GM12892 (cell line): ENCODE data around the gene KRTAP12-3.

ENCODE experiments used
- DNase-seq: peaks from one replicate; pipeline ENCODE4 v3.0.0; 2011; ENCODE audit not compliant: insufficient read length
- FAIRE-seq: peaks from 2 replicates; lab custom pipeline; 2011; peaks lifted over from hg19 to GRCh38; lab: Jason Lieb, UNC
- POLR2A ChIP-seq: IDR thresholded peaks from 2 replicates; pipeline ENCODE4 v1.6.1; 2011; ENCODE audit warnings: low read depth, low read length, control low read depth
- POLR2AphosphoS5 ChIP-seq: IDR thresholded peaks from 2 replicates; pipeline ENCODE4 v1.6.1; 2011; ENCODE audit warnings: low read depth, low read length, control low read depth
- TAF1 ChIP-seq: IDR thresholded peaks from 2 replicates; pipeline ENCODE4 v1.6.1; 2011; ENCODE audit warnings: low read depth, mild to moderate bottlenecking, control low read depth, low read length, borderline replicate concordance

KRTAP12-3 gene

DNA sequence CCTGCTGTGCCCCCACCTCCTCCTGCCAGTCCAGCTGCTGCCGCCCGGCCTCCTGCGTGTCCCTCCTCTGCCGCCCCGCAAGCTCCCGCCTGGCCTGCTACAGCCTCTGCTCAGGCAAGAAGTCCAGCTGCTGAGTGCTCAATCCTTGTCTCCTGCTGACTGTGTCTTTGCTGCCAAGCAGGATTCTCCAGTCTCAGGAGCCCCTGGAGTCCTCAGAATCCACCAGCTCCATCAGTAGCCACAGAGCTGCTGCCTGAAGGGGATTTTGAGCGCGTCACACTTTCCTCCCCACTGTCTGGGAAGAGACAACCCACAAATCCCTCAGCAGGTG is 10.5 kb upstream of the KRTAP12-3 start:
- no peak for FAIRE-seq
- DNase-seq = no peak

DNA sequence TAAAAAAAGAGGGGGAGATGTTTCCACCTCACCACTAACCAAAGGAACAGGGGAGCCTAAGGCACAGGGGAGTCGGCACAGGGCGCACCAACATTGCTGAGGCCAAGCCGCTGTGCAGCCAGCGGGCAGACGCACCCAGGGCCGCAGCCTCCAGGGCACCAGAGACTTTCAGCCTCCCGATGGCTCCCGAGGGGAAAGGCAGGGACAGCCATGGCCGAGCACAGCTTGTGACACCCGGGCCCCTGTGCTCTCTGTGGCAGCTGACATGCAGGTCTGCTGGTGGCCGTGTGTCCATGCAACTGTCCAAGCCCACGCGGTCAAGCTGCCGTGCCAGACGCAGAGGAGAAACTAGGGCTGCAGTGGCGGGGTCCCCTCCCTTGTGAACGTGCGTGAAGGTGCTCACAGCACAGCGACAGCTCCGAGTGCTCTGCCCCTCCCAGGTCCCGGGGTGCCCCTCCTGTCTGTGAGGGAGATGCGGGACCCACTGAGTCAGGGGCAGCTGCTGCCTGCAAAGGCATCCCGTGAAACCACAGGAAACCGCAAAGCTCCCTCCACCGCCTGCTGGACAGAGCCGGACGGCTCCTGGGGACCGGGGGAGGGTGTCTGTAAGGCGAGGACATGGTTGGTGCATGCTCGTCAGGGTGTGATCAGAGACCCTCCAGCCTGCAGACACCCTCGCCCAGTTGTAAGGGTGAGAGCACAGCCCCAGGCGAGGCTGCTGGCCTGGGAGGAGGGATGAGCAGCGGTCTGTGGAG is 9.0 kb upstream of the KRTAP12-3 start:
- no peak for FAIRE-seq
- no peak for DNase-seq
- no peak for TF ChIP-seq POLR2AphosphoS5

More for the DNA sequence above, 10.5 kb upstream of the KRTAP12-3 start:
- TF ChIP-seq POLR2AphosphoS5 = no peak
- TF ChIP-seq TAF1 = no peak
- TF ChIP-seq POLR2A = no peak

DNA sequence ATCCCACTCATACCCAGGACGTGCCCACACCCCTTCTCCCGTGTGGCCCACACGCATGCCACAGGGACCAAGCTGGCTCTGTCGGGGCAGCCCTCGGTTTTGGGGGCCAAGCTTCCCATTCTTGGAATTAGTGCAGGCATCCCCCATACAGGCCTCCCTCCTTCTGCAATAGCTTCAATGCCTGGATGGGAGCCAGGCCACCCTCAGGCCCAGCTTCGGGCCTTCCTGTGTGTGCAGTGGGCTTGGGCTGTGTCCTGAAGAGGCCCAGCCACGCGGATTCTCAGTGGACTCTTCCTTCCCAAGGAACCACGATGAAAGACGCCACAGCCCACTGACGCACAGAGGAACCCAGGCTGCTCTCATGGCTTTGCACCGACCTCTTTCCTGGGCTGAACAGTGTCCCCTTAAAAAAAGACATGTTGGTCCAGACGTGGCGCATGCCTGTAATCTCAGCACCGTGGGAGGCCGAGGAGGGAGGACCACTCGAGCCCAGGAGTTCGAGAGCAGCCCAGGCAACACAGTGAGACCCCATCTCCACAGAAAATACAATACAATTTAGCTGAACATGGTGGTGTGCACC is 8.1 kb upstream of the KRTAP12-3 start:
- no peak for DNase-seq
- TF ChIP-seq POLR2AphosphoS5 = no peak
- TF ChIP-seq POLR2A = no peak
- no peak for TF ChIP-seq TAF1
- no peak for FAIRE-seq

DNA sequence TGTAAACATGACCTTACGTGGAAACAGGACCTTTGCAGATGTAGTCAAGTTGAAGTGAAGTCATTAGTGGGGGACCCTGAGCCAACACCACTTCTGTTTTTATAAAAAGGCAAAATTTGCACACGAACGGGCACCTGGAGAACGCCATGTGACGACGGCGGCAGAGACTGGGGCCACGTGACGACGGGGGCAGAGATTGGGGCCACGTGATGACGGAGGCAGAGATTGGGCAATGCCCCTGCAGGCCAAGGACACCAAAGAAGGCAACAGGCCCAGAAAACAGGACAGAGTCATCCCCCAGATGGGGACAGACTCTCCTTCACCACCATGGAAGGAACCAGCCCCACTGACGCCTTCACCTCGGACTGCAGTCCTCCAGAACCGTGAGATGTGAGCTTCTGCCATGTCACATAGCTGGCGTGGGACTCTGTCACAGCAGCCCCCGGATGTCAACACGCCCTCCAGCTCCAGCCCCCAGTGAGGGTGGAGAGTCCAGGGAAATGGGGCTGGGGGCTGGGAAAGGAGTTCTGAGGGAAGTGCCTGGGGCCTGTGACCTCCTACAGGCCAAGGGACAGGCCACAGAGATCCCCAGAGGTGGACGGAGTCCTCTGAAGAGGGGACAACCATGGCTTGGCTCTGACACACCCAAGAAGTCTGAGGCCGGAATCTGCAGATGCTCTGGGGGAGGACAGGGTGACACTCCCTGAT is 7.3 kb upstream of the KRTAP12-3 start:
- DNase-seq = no peak
- TF ChIP-seq POLR2A (no peak), POLR2AphosphoS5 (no peak), TAF1 (no peak)
- no peak for FAIRE-seq

DNA sequence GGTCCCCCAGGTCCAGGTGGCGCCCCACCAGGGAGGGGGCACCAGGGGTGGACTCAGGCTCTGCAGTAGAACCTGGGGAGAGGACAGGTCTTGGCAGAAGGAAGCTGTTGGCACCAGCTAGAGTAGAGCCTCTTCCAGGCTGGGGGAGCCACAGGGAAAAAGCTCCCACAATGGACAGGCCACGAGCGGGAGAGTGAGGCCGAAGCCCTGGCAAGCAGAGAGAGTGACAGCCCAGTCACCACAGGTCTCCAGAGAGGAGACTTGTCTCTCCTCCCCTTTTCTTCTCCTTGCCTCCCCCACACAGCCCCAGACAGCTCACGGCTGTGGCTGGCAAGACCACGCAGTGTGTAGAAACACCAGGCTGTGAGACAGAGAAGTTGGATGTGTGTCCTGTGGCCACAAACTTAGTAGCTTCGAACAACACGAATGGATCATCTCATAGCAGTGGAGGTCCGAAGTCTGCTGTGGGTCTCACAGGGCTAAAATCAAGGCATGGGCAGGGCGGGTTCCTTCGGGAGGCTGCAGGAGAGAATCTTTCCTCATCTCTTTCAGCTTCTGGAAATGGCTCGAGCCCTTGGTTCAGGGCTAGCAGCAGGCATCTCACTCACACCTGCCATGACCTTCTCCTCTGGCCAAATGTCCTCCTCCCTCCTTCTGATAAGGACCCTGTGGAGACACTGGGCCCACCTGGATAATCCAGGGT is 6.6 kb upstream of the KRTAP12-3 start:
- TF ChIP-seq POLR2A (no peak), POLR2AphosphoS5 (no peak), TAF1 (no peak)
- DNase-seq = no peak
- FAIRE-seq = no peak

DNA sequence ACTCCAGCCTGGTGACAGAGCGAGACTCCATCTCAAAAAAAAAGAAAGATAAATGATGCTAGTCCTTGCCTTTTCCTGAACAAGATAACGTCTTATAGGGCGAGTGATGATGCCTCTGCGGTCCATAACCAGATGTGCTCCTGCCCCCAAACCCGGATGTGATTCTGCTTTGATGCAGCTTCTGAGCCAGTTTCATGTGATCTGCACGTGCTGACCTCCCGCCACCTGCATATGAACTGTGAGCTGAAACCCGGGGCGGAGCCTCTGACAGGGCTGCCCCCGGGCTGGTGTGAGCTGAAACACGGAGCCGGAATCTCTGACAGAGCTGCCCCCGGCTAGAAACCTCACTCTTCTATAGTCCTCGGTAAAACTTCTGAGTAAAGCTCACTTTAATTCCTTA is 4.6 kb upstream of the KRTAP12-3 start:
- TF ChIP-seq POLR2A (no peak), POLR2AphosphoS5 (no peak), TAF1 (no peak)
- FAIRE-seq (no peak), DNase-seq (no peak)

DNA sequence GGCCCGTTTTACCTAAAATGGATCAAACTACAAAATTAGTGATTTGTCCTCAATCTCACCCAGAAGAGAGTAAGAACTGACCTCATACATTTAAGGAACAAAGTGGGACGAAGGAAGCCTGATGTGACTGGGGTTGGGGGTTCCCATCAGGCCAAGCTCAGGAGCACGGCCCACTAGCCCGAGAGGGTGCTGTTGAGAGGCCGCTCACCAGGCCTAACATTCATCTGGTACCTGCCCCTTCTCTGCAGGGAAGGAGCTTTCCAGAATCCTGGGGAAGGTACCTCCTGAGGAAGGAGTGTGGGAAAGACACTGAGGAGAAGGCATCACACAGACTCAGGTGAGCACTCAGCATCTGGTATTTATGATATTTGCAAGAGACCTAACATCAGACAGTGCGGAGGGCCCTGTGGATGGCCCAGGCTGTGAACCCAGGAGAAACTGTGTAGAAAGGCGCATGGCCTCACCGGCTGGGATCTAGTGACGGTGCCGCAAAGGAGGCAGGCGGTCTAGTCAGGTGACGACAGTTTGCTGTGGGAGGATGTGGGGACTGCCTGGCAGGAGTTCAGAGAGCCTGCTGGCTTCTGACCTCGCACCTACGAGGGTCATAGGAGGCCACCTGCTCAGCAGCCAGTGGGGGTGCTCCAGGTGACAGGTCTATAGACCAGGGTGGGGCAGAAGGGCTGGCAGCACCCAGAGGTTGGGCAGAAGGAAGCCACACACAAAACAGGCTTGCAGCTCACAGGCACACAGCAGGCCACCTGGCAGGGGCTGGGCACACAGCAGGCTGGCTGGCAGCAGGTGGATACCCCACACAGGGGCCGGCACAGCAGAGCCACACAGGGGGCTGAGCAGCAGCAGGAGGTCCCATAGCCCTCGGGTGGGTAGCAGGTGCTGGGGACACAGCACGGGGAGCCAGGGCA is 3.8 kb upstream of the KRTAP12-3 start:
- FAIRE-seq = no peak
- no peak for DNase-seq
- TF ChIP-seq POLR2A (no peak), POLR2AphosphoS5 (no peak), TAF1 (no peak)

DNA sequence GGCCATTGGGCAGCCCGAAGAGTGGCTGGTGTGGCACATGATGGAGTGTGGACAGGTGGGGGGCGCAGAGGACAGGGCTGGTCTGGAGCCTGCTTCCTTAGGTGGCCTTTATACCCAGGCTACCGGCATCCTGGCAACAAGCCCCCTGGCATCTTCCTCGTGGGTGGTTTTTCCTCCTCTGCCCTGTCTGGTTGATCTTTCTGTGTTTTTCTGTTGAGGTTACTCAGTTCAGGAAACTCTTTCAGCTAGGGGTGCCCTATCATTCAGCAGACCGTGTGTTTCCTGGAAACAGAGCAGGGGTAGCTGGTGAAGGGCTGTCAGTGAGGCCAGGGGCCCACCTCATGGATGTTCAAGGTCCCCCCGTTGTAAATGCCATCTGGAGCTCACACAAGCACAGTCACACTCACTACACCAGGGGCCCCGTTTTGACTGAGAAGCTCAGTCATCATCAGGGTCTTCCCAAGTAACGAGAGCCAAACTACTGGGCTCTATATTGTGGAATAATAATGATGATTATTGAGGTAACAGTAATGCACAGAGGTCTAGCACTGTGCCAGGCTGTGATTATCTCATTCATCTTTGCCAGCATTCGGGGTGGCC is 3.1 kb upstream of the KRTAP12-3 start, which contains the start of gene KRTAP12-4:
KRTAP12-4 (minus strand) TSS at position 84 of the 600 bp plus-strand sequence; CDS start at position 39, 45 bp downstream.
- FAIRE-seq (no peak), DNase-seq (no peak)
- TF ChIP-seq TAF1 (no peak), POLR2AphosphoS5 (no peak), POLR2A (no peak)

DNA sequence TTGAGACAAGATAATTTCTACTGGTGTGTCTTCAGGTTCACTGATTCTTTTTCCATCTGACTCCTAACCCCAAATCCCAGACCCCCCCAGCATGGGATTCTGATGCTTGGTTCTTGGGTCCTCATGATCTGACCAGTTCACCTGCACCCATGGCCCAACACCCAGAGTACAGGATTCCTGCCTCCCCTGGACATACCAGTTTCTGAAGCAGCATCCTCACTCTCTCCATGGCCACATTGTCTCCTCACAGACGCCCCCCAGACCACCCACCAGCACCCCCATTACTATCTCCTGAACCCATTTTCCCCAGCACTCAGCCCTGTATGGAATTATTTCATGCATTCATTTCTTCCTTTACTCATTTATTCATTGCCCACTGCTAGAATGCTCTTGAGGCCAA is 864 bp upstream of the KRTAP12-3 start:
- DNase-seq = no peak
- FAIRE-seq = no peak
- TF ChIP-seq POLR2AphosphoS5 (no peak), POLR2A (no peak), TAF1 (no peak)

DNA sequence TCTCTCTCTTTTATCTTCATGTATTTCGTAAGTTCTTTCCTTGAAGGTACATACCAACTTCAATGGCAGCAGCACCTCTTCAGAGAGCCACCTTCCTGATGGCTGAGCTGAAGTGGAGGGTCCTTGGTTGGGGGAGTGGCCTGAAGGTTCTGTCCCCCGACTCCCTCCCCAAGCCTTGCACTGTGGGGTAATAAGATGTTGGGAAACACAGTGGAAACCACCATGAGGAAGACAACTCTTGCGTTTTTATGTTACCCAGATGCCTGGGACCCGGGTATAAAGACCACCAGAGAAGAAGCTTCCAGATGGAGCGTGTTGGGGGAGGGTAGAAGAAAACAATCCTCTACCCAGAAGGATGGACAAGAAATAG is 794 bp downstream of the KRTAP12-3 start:
- DNase-seq (no peak), FAIRE-seq (no peak)
- TF ChIP-seq POLR2AphosphoS5 (no peak), POLR2A (no peak), TAF1 (no peak)
